NCI-H187 treated with DMSO at 0.1 percent for 48 hours (cell line): ENCODE results near the gene GALR3.
A peak's percentile ranks its signal among the peaks of the same experiment; 100 is the strongest.

Experiments used
- DNase-seq: peaks from one replicate; lab custom pipeline; 2025; lab: John Stamatoyannopoulos, UW

Gene GALR3

GRCh38 chr22:37803195-37803638 lies 20.0 kb upstream of the GALR3 start:
- no peak for DNase-seq

DNA sequence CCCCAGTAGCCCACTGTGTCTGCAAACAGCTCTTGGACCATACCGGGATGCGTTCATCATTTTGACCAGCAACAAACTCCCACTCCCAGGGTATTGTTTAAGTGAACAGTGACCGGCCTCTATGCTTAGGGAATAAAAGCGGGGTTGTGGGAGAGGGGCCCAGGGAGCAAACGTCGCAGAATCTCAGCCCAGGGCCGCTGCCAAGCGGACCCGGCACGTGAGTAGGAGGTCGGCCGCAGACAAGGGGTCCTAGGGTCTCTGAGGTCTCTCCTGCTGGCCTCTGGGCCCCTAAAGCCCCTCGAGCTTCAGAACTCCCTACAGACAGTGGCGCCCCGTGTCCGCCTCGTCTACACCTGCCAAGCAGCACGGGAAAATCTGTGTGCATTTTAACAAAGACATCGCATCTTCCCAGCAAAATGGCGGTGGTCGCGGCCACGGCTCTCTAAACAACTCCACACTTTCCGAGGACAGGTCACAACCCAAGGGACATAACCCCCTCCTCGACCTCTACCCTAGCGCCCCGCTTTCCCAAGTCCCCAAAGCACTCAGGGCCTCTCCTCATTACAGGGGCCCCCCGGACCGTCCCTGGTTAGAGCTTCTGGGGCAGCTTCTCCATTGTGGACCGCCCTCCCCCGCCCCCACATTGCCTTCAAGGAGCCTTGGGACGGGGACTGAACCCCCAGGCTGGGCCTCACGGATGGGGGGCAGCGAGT lies 19.4 kb upstream of the GALR3 start:
- DNase-seq = no peak

GRCh38 chr22:37804352-37804880 lies 18.8 kb upstream of the GALR3 start:
- DNase-seq = no peak

GRCh38 chr22:37804881-37805809 lies 18.0 kb upstream of the GALR3 start:
- DNase-seq = peak; percentile 31

DNA sequence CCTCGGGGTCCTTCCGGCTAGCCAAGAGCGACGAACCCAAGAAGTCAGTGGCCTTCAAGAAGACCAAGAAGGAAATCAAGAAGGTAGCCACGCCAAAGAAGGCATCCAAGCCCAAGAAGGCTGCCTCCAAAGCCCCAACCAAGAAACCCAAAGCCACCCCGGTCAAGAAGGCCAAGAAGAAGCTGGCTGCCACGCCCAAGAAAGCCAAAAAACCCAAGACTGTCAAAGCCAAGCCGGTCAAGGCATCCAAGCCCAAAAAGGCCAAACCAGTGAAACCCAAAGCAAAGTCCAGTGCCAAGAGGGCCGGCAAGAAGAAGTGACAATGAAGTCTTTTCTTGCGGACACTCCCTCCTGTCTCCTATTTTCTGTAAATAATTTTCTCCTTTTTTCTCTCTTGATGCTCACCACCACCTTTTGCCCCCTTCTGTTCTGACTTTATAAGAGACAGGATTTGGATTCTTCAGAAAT lies 17.3 kb upstream of the GALR3 start:
- DNase-seq = no peak

DNA sequence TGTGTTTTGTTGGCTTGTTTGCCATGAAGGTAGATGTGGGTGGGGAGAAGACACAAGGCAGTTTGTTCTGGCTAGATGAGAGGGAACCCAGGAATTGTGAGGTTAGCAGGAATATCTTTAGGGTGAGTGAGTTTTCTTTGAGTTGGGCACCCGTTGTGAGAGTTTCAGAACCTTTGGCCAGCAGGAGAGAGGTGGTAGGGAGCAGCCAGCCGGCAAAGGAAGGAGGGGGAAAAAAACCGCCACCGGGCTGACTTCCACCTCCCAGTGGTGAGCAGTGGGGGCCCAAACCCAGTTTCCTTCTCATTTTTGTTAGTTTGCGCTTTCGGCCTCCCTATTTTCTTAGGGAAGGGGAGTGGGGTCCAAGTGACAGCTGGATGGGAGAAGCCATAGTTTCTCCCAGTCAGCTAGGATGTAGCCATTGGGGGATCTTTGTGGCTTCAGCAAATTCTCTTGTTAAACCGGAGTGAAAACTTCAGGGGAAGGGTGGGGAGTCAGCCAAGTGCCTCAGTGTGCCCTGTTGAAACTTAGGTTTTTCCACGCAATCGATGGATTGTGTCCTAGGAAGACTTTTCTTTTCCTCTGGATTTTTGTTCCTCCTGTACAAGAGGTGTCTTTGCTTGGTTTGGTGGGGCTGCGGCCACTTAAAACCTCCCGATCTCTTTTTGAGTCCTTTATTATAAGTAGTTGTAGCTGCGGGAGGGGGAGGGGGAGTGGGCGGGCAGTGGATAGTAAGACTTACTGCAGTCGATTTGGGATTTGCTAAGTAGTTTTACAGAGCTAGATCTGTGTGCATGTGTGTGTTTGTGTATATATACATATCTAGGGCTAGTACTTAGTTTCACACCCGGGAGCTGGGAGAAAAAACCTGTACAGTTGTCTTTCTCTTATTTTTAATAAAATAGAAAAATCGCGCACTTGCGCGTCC lies 16.5 kb upstream of the GALR3 start:
- DNase-seq = no peak

DNA sequence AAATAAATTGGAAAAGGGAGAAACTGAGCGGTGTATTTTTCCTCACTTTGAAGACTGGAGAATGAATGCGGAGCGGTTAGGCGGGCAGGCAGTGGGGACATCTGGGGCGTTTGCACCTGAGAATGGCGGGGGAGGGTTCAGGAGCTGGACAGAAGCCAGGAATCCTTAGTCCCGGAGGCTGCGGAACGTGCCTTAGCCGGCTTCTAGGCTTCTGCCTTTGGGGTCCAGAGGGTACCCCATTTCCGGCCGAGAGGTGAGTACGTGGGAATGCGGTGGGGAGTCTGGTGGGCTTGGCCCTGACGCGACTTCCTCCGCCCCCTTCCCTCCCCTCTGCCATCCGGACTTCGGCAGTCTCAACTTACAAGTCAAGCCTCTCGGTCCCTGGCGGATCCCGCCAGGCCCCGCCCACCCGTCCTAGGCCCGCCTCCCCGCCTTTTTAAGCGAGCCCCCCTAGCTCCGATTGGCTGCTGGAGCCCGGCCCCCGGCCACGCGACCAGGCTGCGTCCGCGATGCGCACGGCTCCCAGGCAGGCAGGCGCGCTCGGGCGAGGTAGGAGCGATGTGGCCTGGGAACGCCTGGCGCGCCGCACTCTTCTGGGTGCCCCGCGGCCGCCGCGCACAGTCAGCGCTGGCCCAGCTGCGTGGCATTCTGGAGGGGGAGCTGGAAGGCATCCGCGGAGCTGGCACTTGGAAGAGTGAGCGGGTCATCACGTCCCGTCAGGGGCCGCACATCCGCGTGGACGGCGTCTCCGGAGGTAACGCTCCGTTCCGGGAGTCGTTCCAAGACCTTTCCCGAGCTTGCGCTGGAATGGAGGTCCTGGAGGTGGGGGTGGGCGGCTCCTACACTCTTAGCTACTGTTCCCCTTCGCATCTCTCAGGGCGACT lies 15.5 kb upstream of the GALR3 start, which contains the start of gene GCAT:
TSS of gene GCAT (plus strand) at position 525 of the 884 bp plus-strand sequence. CDS start at position 559, 34 bp downstream.
- peak; percentile 67 for DNase-seq

DNA sequence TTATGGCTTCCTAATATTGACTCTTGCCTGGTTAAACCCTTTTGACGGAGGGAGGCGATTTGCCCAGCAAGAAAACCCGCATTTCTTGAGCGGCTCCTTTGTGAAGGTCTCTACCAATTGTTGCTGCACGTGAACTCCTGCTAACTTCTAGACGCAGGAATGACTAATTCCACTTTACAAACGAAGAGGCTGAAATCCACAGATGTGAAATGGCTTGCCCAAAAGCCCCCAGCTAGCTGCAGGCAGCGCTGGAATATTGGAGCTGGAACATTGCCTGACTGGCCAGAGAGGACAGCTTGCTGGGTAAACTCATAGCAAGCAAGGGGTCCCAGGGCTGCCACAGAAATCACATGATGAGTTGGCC lies 14.9 kb upstream of the GALR3 start:
- no peak for DNase-seq

GRCh38 chr22:37809672-37810333 lies 13.4 kb upstream of the GALR3 start:
- no peak for DNase-seq

DNA sequence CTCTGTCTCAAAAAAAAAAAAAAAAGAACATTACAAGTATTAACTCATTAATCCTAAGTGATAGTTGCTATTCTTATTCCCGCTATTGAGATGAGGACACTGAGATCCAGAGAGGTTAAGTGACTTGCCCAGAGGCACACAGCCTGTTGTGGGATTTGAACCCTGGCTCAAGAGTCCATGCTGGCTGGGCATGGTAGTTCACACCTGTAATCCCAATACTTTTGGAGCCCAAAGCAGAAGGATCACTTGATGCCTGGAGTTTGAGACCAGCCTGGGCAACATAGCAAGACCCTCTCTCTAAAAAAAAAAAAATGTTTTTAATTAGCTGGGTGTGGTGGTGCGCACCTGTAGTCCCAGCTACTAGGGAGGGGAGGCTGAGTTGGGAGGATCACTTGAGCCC lies 11.3 kb upstream of the GALR3 start:
- DNase-seq = no peak

DNA sequence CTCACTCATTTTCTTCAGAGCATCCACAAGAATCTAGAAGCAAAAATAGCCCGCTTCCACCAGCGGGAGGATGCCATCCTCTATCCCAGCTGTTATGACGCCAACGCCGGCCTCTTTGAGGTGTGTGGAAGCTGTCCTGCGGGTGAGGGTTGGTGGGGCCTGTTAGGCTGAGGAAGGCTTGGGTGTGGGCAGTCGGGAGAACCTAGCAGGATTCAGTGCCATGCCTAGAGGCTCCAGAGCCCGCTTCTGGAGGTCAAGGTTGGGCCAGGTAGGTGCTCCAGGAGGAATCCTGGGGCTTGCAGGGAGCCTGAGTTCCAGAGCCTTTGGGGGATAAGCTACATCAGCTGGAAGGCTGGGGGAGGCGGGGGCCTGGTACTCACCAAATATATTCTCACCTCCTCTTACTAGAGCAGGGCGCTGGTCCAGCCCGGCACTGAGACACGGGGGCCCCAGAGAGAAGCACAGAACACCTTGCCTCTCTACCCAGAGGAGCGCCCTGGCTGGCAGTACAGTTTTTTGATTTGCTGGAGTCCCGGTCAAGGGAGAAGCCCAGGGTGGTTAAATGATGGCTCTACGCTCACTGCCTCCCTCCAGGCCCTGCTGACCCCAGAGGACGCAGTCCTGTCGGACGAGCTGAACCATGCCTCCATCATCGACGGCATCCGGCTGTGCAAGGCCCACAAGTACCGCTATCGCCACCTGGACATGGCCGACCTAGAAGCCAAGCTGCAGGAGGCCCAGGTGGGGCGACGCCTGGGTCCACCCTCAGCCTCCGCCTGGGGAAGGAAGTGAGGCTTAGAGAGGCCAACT lies 10.1 kb upstream of the GALR3 start:
- DNase-seq = no peak

- no peak for DNase-seq
Measured at GRCh38 chr22:37815593-37815992, 7.6 kb upstream of the GALR3 start.

DNA sequence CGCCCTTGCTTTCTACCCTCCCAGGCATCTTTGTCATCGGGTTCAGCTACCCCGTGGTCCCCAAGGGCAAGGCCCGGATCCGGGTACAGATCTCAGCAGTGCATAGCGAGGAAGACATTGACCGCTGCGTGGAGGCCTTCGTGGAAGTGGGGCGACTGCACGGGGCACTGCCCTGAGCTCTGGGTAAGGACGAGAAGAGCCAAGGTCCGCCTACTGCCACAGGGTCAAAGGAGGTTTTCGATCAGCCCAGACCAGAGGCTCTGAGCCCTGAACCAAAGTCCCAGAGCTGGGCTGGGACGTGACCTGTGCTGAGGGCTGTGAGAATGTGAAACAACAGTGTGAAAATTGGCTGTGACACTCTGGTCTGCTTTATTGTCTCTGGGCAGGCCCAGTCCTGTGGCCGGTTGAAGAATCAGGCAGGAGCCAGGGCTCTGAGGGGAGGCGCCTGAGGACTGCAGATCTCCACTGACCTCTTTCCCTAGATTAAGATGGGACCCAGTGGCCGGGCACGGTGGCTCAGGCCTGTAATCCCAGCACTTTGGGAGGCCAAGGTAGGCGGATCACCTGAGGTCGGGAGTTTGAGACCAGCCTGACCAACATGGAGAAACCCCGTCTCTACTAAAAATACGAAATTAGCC lies 6.5 kb upstream of the GALR3 start:
- no peak for DNase-seq

DNA sequence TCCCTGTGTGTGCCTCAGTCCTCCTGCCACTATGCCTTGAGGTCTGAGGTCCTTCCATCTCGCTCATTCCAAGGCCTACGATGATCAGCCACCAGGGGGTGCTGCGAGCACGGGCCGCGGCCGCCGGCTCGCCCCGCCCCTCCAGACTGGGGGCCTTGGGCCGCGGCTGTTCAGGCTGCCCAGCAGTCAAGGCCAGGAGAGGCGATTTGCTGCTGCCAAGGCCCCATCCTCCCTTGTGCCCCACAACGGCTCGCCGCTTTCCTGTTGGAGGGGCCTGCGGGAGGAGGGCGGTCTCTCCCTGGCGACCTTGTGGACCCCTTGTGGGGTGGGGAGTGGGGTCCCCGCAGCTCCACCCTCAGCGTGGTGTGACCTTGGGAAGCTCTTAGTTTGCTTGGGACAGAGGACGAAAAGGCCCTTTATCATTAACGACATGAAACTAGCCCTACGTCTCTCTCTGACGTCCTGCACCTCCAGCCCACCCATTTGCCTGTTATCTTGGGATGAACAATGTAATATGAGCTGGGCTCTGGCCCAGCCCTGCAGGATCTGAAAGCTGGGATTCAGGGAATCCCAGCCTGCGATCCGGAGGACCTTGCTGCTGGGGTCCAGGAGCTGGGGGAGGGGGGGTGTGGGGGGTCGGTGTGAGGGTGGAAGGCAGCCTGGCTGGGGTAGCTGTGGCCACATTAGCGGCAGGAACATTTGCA lies 5.3 kb upstream of the GALR3 start:
- no peak for DNase-seq

GRCh38 chr22:37818409-37819104 lies 4.6 kb upstream of the GALR3 start:
- no peak for DNase-seq

DNA sequence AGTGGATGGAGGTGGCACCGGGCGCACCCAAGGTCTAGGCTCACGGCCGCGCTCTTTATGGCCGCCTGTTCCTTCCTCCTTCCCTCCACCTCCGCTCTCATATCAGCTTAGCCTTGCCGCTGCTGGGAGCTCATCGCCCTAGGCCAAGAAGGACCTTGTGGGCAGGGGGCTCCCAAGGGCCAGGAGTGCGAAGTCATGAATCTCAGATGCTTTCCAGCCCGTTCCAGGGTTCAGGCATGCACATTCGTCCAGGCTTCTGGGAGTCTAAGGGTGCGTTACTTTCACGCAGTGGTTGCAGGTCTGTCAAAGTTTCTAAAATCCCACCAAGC lies 4.1 kb upstream of the GALR3 start:
- DNase-seq = no peak

DNA sequence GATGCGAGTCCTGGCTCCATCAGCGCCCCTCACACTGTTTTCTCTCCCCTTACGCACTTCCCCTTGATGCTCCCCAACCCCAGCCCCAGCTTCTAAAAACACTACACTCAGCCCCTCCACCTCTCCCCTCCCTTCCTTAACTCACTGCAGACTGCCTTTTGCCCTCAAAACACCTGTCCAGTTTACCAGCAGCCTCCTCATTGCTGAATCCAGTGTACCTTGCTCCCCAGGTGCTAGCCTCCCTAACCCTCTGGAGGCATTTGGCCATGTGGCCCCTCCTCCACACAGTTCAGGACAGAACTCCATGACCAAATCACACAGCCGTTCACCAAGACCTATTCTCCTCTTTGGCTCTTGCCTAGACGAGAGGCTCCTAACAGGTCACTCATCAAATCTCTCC lies 2.8 kb upstream of the GALR3 start:
- no peak for DNase-seq
